SK-N-SH treated with all-trans-retinoic acid at 6 μM for 48 hours (cell line): ENCODE results near the gene SBK1.

Experiments
- OSR1 ChIP-seq: fragments of 250-450 bp; sonication (Bioruptor Pico); IDR thresholded peaks from 2 replicates; pipeline ENCODE4 v1.8.0; 2022; ENCODE audit warnings: moderate library complexity, mild to moderate bottlenecking, inconsistent platforms
- POU6F1 ChIP-seq: fragments of 250-450 bp; sonication (Bioruptor Pico); IDR thresholded peaks from 2 replicates; pipeline ENCODE4 v1.8.0; 2021; ENCODE audit warnings: low read depth, mild to moderate bottlenecking, moderate library complexity, borderline replicate concordance
- ZC3H10 ChIP-seq: fragments of 250-450 bp; sonication (Bioruptor Pico); IDR thresholded peaks from 2 replicates; pipeline ENCODE4 v1.5.1; 2021; ENCODE audit warnings: mild to moderate bottlenecking, moderate library complexity
- ZNF565 ChIP-seq: fragments of 450-650 bp; formaldehyde crosslinking; conservative IDR thresholded peaks from 2 replicates; pipeline ENCODE4 v1.5.0; 2020; ENCODE audit warnings: low read depth, mild to moderate bottlenecking, moderate library complexity
- ZNF8 ChIP-seq: fragments of 450-650 bp; formaldehyde crosslinking; IDR thresholded peaks from 2 replicates; pipeline ENCODE4 v1.5.0; 2020; ENCODE audit warnings: mild to moderate bottlenecking, moderate library complexity

- TF ChIP-seq POU6F1 (CRISPR knock-in tag): no peak
- TF ChIP-seq OSR1 (CRISPR knock-in tag): no peak
- TF ChIP-seq ZNF565 (CRISPR knock-in tag): no peak
- no peak for TF ChIP-seq ZNF8 (CRISPR knock-in tag)
- TF ChIP-seq ZC3H10 (CRISPR knock-in tag): no peak
These were observed 21.3 kb downstream of the SBK1 start for GRCh38 chr16:28313587-28313986.
